ENCODE results near the gene ATP10D.

The ATP10D gene

DNA sequence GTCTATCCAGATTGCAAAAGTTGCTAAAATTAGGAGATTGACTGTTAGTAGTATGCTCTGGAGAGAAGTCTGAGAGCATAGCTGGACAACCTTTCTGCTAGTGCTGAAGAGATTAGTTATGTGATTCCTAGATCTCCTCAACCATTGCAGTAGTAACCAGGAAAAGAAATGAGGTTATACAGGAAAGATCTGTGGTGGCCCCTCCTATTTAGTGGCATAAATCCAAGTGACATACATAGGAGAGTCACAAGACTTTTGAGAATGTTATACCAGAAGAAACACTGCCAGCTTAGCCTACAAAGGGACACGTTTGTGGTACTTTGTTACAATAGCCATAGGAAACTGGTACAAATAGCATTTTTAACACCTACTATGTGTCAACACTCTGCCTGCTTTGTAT, 105.2 kb downstream of the ATP10D start:
- no peak for DNase-seq (ENCODE audit: low read depth)

GRCh38 chr4:47597696-47598095, 112.6 kb downstream of the ATP10D start:
- no peak for DNase-seq (ENCODE audit: low read depth)

GRCh38 chr4:47598320-47598719, 113.2 kb downstream of the ATP10D start:
- no peak for DNase-seq (ENCODE audit: low read depth)

- no peak for DNase-seq (ENCODE audit: low read depth)
Observed at GRCh38 chr4:47598896-47599295, 113.8 kb downstream of the ATP10D start.

DNA sequence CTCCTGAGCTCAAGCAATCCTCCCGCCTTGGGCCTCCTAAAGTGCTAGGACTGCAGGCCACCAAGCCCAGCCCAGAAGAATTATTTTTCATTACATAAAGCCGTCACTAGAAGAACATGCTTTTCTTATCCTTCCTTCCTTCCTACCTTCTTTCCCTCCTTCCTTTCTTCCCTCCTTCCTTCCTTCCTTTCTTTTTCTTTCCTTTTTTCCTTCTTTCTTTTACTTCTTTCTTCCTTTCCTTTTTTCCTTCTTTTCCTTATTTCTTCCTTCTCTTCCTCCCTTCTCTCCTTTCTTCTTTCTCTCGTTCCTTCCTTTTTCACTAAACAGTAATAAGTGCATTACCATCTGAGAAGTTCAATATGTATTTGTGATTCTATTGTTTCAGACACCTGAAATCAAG, 121.4 kb downstream of the ATP10D start:
- DNase-seq (ENCODE audit: low read depth): no peak

DNA sequence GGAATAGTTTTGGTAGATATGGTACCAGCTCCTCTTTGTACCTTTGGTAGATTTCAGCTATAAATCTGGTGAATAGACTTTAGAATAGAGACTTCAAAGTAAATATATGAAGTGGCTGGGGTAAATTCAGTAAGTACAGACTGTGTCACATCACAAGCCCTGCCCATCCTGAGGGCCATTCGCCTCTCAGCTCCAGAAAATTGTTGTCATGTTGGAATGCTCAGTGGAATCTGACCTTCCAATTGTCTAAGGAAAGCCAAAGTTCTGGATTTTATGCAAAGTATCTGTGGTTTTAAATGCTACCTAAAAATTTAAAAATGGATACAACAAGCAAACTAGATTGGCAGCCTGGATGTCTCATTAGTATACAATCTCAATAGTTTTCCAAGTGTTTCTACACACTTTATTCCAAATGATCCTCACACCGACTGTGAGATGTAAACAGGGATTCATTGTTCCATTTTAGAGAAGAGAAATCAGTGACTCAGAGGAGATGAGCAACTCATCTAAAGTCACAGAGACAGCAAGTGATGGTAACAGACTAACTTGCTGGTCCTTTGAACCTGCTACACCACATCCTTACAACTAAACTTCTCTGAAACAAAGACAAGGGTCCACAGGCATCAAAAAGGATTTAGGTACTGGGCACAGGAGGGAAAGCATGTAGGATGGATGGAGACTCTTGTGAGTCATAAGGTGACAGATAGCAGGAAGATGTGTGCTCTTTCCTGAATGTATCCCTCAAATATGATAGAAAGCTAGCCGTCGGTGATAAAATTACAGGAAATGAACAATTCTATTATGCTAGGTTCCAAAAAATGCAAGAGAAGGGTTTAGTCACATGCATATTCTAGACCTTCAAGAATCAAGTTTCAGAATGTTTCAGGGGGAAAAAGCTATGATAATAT, 127.3 kb downstream of the ATP10D start:
- DNase-seq (ENCODE audit: low read depth): no peak

DNA sequence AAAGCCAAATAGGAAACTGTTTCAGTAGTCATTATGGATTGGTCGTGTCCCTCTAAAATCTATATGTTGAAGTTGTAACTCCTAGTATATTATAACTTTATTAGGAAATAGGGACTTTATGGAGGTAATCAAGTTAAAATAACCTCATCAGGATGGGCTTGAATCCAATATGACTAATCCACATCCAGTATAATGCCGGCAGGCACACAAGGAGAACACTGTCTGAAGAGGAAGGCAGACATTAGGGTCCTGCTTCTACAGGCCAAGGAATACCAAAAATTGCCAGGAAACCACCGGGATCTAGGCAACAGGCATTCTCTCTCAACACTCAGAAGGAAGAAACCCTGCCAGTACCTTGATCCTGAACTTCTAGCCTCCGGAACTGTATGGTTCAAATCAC, 130.3 kb downstream of the ATP10D start:
- DNase-seq (ENCODE audit: low read depth): no peak

DNA sequence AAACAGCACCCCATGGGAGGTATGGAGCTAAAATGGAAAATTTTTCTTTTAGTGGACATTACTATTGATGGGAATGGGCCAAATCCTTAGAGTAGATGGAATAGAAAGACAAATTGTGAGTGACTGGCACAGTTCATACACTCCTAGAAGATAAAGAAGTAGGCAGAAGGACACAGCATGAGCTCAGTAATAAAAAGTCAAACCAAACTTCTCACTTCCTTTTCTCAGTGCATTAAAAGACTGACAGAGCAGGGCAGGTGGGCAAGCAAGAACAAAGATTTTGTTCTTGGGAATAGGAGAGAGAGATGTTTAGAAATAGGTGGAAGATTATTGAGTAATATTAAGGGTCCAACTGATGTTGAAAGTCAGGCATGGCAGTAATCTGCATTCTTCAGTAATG, 132.5 kb downstream of the ATP10D start:
- no peak for DNase-seq (ENCODE audit: low read depth)

DNA sequence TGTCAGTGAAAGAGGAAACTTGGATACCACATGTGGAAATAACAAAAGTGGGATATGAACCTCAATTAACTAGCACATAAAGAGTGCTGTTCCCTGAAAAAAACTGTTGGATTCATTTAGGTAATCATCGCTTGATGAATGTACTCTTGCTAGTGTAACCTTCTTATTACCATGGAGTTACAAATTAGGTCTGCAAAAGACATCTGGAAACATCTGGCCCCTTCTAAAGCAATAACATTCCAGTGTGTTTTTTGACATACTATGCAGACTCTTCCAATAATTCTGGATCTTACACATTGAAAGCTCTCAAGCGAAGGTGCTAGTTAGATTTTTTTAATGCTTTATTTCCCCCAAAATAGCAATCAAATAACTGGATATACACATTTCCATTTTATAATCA, 134.6 kb downstream of the ATP10D start:
- DNase-seq (ENCODE audit: low read depth): no peak

DNA sequence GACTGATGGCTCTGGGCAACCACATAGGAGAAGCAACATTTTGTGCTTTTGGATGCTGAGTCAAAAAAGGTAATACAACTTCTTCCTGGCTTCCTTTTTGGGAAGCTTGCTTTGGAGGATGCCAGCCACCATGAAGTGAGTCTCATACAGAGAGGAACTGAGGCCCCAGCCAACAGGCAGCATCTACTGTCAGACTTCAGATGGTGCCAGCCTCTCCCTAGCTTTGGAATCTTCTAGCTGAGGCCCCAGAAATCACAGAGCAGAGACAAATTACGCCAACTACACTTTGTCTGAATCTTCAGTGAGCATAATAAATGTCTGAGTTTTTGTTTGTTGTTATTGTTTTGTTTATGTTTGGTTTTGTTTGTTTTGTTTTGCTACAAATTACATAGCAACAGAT, 136.1 kb downstream of the ATP10D start:
- DNase-seq (ENCODE audit: low read depth): no peak

DNA sequence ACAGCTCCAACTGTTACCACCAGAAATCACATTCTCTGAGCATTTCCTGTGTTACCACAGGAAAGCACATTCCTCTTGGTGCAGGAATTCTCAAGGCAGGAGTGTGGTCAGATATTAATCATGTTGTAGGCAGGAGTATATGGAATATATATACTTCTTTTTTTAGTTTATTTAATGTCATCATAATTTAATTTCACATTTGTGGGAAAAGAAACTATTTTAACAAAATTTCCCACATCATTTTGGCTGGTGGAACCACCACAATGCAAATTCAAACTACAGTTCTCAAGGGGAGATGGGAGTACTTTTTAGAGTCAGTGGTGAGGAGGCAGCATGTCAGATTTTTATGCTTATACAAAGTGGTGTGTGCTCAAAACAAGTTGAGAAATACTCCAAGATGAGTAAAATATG, 139.0 kb downstream of the ATP10D start:
- DNase-seq (ENCODE audit: low read depth): no peak

DNA sequence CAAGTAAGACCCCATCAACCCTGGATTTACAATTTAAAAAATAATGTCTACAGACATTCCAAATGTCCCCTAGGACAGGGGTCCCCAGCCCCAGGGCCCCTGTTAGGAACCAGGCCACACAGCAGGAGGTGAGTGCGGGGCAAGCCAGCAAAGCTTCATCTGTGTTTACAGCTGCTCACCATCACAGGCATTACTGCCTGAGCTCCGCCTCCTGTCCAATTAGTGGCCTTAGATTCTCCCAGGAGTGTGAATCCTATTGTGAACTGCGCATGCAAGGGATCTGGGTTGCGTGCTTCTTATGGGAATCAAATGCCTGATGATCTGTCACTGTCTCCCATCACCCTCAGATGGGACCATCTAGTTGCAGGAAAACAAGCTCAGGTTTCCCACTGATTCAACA, 146.1 kb downstream of the ATP10D start:
- DNase-seq (ENCODE audit: low read depth): no peak

DNA sequence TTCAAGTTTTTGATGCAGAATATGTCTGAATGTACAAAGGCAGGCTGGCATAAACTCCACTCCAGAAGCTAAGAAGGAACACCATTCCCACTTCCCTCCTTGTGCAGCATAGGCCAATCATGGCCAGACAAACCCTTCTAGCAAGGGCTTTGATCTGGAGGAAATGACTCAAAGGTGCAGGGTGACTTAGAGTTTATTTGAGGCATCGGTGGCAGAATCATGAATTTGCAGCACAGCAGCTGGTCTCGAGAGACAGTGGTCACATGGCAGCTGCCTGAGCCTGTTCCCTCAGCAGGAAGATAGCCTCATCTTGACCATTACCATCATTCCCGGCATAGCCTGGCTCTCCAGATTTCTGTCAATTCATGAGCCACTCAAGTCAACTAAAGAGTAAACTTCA, 154.5 kb downstream of the ATP10D start:
- DNase-seq (ENCODE audit: low read depth): no peak

GRCh38 chr4:47640911-47641310, 155.8 kb downstream of the ATP10D start:
- DNase-seq (ENCODE audit: low read depth): no peak

DNA sequence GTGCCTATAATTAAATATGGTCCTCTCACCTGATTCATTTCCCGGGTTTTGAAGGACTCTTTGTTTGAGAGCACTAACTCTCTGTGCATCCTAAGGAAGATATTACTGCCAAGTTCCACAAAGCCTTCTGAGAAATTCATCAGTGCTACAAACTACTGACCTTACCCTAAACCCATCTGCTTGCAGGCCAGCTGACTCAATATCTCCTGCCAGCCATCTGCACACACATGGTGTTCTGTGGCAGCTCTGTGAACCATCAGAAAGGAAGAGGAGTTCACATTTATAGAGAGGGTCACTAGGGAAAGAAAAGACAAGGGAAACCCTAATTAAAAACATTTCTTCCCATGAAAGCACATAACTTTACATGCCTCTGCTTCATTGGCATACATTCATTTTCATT, 156.7 kb downstream of the ATP10D start:
- no peak for DNase-seq (ENCODE audit: low read depth)

GRCh38 chr4:47642191-47642830, 157.2 kb downstream of the ATP10D start:
- DNase-seq (ENCODE audit: low read depth): no peak
